ENCODE data around the gene CDKL5.
A peak's percentile ranks its signal among the peaks of the same experiment; 100 is the strongest.
"Not testable (repeated sequence)": the region's sequence is repeated elsewhere in the genome, so short reads cannot be mapped to it uniquely, and the experiment has no call there.

CDKL5 gene

DNA sequence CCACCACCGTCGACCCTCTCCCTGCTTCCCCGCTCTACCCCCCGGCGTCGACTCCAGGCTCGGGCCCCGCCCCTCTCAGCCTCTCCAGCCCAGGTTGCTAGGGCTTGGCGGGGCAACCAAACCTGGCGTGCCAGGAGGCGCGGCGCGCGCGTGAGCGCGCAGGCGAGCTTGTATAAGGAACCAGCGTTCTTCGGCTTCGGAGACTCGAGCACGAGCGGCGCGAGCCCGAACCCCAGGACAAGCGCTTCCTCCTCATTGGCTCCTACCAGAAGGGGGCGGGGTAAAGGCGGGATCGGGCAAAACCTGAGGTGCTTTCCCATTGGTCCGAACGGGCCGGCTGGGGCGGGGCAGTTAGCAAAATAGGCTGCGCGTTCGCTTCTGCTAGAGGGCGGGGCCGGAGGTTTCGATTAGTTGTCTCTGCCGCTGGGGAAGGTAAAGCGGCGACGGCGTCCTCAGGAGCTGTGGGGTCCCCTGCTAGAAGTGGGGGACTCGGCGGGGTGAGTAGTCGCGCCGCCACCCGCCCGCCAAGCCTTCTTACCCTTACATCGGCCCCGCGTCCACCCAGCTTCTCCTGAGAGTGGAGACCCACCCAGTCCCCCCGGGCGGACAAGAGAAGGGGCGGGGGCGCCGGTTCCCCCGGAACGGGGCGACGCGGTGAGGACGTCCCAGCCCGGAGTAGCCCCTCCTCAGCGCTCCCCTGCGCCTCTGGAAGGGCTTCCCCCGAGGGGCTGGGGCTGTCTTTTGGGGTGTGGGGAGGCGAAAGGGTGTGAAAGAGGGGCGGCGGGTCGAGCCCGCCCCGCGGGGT is at the start of gene CDKL5:
CDKL5 (plus strand) TSS at position 410 of the 805 bp plus-strand sequence. CDS start 81,489 bp downstream, outside the sequence.
- DNase-seq: peak; percentile 81

DNA sequence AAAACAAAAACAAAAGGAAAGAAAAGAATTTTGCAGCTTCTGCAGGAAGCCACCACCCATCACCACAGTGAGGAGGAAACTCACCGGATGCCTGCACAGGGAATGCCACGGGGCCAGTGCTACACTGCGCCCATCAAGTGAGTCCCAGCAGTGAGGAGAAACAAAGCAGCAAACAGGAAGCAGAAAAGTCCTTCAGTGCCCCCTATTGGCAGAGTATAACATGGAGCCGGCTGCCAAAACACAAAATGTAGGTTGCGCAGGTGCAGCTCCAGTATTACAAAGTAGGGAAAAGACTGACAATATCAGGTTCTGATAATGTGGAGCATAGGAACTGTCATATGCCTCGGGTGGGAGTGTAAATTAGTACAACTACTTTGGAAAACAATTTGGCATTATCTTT is 47.6 kb upstream of the CDKL5 start:
- DNase-seq: peak; percentile 18

DNA sequence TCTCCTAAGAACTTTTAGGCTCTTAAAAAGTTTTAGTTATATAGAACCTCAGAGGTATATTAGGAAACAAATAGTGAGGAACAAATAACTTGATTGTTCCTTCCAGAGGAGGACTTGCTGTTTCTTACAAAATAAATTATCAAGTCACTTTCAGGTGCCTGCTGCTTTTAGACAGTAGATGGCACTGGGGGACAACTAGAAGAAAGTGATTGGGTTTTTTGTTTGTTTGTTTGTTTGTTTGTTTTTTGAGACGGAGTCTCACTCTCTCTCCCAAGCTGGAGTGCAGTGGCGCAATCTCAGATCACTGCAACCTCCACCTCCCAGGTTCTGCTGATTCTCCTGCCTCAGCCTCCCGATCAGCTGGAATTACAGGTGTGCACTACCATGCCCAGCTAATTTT is 35.4 kb upstream of the CDKL5 start:
- DNase-seq: no peak

DNA sequence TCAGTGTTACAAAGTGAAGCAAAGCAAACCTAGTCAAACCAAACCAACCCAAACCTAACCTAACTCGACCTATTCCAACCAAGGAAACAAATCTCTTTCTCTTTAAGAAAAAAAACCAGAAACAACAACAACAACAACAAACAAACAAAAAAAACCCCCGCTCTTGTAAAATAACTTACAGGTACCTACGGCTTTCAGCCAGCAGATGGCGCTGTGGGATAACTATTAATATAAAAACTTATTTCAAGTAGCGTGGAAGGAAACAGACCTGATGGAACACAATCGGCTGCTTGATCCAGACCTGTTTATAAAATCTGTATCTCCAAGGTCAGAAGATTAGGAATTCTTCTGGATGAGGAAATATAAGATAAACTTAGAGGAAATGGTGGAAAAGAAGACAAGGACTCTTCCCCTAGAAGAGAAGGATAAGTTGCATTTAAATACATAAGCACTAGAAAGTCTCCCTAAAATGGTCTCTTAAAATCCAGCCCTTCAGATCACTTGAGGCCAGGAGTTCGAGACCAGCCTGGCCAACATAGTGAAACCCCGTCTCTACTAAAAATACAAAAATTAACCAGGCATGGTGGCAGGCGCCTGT is 34.4 kb upstream of the CDKL5 start:
- DNase-seq: peak; percentile 14

DNA sequence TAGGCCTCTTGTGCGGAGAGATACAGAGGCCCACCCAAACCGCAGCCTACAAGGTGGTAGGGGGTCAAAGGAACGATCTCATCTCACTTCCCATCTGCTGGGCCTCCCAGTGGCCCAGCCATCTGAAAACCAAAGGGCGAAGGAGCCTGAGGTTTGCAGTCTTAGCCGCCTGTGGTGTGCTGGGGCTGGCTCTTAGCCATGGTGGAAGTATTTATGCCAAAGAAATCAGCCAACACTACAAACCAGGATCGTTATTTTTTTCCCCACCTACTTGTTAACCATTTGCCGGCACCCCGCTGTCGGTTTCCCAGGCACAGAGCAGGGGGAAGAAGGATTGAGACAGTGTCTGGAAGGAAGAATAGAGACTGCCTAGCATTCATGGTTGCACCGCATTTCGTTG is 30.9 kb upstream of the CDKL5 start:
- no peak for DNase-seq

DNA sequence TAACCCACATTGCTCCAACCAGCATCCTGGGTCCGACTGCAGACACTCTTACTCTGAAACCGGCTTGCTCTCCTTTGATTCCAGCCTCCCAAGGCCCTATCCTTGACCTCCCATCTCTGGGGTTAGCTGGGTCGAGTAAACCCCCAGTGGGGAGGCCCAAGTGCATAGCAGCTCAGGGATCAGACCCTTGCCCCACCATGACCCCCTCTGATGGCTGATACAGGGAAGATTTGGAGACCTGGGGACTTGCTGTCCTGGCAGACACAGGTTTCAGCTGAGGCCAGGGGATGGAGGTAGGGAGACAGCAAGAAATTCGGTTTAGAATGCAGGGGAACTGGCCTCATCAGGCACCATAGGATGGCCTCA is 23.6 kb upstream of the CDKL5 start:
- no peak for DNase-seq

DNA sequence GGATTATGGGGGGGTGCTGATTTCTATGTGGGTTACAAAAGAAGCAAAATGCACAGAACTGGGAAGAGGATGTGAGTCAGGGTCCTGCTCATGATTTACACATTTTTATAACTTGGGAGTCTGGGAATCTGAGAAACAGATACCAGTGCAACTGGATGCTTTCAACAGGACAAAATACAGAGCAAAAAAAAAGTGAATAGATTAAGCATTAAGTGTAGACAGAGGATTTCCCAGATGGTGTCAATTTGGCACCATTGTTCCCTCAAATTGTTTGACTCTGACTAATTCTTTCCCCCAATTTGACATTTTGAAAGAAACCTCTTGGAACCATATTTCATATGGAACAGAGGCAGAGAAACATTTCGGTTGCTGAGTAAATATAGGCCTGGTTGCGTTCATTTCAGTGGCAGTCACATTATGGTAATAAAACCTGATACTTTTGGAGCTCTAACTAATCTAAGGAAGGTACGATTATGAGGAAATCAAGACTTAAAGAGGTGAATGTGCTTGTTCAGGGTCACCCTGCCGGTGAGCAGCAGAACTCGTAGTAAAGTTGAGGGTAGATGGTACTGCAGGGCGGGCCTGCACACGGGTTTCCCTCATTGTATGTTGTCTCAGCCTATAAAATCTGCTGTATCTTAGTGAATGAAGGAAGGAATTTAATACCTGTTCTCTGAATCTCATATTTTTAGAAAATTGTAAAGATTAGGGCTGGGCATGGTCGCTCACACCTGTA is 18.7 kb upstream of the CDKL5 start:
- no peak for DNase-seq

DNA sequence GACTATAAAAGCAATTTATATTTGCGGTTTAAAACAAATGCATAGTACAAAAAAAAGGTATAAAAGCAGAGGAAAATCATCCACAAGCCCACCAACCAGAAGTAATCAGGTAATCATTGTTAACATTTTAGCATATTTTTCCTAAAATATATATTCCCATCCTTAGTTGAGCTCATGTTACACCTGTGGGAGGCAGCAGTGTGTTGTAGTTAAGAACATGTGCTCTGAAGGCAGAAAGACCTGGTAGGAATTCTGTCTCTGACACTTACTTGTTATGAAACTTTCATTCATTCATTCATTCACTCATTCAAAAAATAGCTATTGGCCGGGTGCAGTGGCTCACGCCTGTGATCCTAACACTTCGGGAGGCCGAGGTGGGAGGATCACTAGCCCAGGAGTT is 15.4 kb upstream of the CDKL5 start:
- peak; percentile 7 for DNase-seq

DNA sequence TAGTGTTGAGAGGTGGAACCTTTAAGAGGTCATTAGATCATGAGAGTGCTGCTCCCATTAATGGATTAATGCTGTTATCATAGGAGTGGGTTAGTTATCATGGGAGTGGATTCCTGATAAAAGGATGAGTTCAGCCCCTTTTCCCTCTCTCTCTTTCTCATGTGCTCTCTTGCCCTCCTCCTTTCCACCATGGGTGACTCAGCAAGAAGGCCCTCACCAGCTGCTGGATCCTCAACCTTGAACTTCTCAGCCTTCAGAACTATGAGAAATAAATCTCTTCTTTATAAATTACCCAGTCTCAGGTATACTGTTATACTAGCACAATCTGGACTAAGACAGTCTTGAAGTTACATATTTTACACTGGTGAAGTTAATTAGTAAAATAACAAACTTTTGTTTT is 10.0 kb upstream of the CDKL5 start:
- DNase-seq: no peak

DNA sequence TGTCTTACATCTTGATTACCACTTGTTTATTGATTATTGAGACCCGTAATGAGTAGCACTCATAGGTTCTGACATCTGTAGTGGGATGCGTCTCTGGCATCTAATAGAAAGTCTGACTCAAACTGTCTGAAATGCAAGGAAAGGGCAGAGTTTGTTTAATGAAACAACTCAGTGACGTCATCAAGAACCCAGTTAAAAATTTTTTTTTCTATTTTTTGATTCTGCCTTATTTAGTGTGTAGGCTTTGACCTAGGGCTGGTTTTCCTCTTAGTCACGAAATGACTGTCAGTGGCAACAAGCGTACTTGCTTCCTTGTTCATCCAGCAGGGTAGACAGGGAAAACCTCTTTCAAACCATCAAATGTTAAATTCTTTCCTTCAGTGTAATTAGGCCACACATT is 3.1 kb upstream of the CDKL5 start:
- DNase-seq: no peak

DNA sequence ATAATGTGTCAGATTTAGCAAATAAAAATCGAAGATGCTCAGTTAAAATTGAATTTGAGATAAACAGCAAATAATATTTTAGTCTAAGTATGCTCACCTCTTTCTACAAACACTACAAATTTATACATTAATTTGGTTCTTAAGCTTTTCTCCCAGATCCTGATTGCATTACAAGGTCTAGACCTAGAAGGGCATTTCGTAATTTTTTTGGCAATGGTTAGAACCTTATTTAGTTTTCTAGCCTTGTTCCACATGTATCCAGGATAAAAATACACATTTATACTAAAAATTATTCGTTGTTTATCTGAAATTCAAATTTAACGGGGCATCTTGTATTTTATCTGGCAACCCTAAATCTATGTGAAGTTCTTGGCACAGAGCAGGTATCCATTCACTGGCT is 2.5 kb upstream of the CDKL5 start:
- DNase-seq: no peak

DNA sequence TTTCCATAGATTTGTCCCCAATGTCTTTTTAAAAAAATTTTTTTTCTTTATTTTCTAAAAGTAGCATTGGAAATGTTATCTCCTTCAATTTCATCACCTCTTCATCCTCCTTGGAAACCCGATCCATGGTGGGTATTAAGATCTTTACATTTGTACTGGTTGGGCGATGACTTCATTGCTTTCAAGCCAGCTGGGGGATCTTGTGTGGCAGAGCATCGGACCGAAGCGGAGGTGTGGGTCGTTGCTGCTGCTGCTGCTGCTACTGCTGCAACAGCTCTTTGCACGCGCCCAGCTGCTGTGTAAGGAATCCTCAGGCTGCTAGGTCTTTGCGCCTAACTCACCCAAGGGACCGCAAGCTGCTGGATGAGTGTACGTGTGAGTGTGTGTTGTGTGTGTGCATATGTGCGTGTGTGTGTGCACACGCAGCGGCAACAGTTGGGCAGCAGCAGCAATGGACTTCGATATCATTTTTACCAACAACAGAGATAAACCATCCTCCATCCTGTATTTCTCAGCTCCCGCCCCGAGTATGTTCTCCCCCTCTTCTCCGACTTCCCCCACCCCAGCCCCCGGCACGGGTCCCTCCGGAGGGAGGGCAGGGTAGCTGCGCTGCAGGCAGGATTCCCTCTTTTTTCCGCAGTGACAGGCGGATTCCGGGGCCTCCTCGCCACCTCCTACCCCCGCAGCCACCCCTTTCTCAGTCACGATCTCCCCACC is 768 bp upstream of the CDKL5 start:
- peak; percentile 29 for DNase-seq

DNA sequence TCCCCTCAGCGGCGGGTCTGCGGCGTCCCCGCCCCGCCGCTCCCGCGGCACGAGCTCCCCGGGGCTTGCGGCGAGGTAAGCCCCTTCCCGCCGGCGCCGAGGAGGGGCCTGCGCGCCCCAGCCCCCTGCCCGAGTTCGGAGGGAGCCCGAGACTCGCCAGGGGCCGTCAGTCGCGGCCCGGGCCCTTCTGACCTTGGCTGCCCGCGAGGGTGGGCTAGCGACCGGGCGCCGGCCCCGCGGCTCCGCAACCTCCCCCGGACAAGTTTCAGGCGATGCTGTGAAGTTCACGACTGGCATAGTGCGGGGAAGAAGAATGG is 554 bp downstream of the CDKL5 start:
- DNase-seq: no peak

DNA sequence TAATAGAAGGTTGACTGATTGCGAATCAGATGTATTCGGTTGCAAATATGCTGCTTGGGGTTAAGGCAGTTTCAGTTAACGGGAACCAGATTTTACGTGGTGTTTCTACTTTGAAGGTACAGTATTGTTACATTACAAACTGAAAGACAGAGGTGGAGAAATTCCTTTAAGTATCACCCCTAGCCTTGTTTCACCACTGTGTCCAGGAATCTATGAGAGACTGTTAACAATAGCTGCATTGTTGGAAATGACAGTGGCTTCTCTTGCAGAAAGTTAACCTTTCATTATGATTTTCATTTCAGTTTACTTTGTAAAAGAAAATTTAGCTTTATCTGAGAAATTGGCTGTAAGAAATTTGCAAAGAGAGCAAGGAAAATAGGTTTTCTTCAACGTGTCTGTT is 2.6 kb downstream of the CDKL5 start:
- no peak for DNase-seq

DNA sequence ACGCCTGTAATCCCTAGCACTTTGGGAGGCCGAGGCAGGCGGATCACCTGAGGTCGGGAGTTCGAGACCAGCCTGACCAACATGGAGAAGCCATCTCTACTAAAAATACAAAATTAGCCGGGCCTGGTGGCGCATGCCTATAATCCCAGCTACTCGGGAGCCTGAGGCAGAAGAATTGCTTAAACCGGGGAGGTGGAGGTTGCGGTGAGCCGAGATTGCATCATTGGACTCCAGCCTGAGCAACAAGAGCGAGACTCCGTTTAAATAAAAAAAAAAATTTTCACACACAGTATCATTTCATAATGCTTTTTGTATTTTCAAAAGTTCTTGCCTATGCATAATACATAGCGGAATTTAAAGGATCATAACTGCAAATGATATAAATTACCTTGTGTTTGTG is 7.9 kb downstream of the CDKL5 start:
- DNase-seq: not testable (repeated sequence)

DNA sequence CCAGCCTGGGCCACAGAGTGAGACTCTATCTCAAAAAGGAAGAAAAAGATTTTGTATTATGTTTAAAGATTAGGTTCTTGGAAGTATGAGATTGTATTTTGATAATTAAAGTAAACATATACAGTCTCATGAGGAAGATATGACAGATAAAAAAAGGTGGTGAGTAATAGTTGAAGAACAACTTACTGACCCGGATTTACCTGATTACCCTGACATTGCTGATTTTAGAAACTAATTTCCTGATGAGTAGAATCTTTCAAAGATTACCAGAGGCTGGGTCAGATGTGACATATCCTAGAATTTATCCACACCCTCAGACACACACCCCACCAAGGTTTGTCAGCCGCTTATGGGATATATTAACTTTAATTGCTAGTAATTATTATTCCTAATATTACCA is 9.5 kb downstream of the CDKL5 start:
- no peak for DNase-seq

DNA sequence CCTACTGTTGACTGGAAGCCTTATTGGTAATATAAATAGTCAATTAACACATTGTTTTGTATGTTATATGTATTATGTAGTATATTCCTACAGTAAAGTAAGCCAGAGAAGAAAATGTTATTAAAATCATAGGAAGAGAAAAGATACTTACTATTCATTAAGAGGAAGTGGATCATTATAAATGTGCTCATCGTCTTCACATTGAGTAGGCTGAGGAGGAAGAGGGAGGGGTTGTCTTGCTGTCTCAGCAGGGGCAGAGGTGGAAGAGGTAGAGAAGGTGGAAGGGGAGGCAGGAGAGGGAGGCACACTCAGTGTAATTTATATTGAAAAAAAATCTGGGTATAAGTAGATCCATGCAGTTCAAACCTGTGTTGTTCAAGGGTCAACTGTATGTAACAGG is 10.6 kb downstream of the CDKL5 start:
- no peak for DNase-seq

DNA sequence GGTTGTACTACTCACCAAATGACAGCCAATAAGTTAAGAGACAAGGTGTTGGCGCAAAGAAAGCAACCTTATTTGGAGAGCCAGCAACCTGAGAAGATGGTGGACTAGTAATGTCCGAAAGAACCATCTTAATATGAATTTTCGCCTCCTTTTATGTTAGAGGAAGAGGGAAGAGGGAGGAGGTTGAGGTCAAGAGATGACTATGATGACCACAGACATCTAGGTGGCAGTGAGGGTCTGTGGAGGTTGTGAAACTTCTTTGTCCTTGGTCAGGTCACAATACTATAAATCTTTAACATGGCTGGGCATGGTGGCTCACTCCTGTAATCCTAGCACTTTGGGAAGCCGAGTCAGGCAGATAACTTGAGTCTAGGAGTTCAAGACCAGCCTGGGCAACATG is 15.4 kb downstream of the CDKL5 start:
- DNase-seq: no peak

DNA sequence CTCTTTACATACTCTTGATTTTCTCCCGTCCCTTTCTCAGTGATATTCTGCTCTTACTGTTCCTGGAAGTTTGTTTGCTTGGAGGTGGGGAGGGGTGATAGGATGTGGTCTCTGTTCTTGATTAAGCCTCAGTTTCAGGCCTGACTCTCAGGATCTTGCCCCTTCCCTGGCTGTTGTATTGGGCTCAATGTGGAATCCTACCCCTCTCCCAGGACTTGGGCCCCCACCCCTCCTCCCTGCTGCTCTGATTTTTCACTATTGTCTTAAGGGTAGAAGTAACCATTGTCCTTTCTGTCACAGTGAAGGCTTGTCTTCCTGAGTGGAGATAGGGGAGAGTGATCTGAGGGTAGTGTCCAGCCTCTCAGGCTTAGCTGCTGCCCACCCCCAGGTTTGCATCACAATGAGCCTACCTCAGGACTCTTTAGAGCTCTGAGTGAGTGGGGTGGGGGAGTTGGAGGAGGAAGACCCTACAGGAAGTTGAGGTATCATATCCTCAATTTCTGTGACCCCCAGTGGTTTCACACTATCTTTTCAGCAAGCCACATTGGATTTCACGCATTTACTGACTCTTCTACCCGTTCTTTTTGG is 16.5 kb downstream of the CDKL5 start:
- no peak for DNase-seq

DNA sequence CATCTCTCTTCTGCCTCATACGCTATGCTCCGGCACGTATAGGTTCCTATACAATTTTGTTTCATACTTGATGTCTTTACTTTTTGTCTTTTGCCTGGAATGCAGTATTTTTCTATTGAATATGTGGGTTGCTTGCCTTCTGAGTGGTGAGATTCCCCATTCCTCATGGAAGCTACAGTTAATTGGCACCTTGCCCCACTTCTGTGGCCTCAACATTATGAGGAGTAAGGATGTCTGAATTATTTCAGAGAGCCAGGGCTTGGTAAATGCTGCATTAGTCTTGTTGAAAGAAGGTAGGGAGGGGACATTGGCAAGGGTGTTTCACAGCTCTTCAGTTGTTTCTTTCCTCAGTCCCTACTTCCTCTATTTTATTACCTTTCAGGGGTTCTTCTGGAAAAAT is 23.0 kb downstream of the CDKL5 start:
- DNase-seq: no peak

DNA sequence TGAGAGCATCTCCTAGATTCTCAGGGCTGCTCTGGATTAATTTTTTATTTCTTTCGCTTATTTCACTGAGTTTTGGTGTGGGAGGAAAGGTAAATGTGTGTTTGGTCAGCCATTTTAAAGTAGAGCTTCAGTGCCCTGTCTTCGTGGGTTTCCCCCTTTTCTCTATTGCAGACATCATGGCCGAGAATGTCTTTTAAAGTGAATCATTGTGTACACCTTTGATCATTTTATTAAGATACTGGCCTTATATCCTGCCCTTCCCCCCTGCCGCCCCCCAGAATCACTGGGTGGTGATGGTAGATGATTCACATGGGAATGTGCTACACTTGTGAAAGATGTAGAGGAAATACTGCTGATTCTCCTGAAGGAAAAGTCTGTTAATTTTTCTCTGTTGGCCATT is 23.8 kb downstream of the CDKL5 start:
- no peak for DNase-seq

DNA sequence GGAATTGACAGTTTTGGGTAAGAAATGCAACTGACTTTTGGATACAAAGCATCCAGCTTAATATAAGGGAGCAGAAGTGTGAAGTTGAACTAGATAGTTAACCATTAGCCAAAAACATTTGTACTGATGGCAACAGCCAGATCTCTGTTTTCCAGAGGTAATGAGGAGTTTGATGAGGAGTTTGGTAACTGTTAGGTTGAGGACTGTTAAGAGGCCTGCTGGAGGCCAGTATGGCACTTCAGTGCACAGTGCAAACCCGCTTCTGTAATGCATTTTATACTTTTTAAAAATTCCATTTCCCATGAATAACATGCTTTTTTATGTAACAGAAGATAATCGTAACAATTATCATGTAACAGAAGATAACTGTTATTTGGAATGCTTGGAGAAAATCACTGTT is 30.0 kb downstream of the CDKL5 start:
- no peak for DNase-seq

DNA sequence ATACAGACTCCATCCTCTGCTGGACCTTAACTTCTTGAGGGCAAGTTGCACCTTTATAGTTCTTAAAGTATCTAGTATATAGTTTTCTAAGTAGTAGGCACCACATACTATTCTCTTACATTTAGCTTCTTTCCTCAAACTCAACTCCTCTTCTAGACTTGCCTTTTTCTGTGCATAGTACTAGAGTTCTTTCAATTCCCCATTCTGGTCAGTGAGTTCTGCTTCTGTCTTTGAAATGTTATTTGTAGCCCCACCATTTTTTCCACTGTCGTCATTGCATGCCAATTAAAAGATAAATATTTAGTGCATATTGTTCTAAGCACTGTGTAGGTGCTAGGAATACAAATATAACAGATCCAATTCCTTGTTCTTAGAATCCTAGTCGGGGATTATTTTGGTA is 31.6 kb downstream of the CDKL5 start:
- DNase-seq: no peak
